Fibroblast of skin of right quadriceps (primary cell): ENCODE results near the gene ARHGAP10.
"Not testable (repeated sequence)": the region's sequence is repeated elsewhere in the genome, so short reads cannot be mapped to it uniquely, and the experiment has no call there.

Experiments used
- DNase-seq: peaks from one replicate; pipeline ENCODE4 v3.0.0-alpha.2; 2013

ARHGAP10 gene

GRCh38 chr4:148074462-148074861, 342.6 kb downstream of the ARHGAP10 start:
- no peak for DNase-seq

DNA sequence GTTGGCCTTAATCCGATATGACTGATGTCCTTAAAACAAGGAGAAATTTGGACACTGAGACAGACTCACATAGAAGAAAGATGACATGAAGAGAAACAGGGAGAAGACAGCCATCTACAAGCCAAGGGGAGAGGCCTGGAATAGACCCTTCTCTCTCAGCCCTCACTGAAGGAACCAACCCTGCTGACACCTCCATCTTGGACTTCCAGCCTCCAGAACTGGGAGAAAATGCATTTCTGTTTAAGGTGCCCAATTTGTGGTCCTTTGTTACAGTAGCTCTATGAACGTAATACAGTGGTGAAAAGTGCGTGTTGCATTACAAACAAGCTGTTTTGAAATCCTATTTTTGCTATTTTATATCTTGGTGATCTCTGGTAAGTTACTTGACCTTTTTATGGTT, 343.6 kb downstream of the ARHGAP10 start:
- no peak for DNase-seq

DNA sequence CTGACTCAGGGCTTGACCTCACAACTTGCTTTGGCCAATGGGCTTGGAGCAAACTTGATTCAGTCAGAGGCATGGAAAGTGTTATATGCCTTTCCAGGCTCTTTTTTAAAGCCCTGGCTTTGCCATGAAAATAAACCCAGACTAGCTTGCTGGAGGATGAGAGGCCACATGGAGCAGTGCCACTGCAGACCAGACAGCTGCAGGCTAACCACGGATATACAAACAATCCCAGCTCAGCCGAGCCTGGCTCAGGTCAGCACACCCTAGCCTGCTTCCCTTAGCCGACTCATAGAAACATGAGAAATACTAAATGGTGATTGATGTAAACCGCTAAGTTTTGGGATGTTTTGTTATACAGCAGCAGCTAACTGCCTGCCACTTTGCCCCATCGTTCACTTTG, 345.1 kb downstream of the ARHGAP10 start:
- DNase-seq = peak; percentile 10

- DNase-seq = no peak
Measured at GRCh38 chr4:148077581-148077980, 345.7 kb downstream of the ARHGAP10 start.

GRCh38 chr4:148078061-148078460, 346.2 kb downstream of the ARHGAP10 start:
- peak; percentile 41 for DNase-seq

DNA sequence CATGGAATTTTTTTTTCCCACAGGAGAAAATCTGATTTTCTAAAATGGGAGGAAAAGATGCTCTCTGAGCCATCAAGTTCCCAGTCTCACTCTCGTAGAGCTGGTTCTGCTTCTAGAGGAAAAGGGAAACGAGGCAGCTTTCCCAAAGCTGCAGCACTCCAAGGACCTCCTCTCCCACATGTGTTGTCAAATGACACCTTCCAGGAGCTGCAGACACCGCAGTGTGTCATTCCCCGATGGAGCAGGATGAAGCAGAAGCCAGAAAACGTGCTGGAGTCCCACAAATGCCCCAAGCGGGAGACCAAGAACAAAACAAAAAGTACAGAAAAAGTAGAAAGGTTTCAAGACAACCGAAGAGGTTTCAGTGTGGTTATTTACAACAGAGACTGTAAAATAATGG, 348.1 kb downstream of the ARHGAP10 start:
- DNase-seq = no peak

DNA sequence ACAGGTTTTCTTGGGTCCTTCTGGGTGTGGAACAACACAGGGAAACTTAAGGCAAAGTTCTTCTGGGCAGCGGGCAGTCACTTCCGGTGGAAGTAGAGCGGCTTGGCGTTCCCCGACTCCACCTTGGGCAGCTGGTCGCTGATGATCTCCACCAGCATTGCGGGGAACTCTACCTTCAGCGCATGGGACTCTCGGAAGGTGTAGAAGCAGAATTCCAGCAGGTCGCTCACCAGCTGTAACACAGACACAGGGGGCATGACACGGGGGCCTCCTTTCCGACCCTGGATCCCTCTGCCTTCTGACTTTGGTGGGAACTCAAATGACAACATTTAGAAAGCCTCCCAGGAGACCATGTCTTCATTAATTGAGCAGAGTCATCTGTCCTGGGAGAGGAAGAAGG, 349.4 kb downstream of the ARHGAP10 start:
- no peak for DNase-seq

DNA sequence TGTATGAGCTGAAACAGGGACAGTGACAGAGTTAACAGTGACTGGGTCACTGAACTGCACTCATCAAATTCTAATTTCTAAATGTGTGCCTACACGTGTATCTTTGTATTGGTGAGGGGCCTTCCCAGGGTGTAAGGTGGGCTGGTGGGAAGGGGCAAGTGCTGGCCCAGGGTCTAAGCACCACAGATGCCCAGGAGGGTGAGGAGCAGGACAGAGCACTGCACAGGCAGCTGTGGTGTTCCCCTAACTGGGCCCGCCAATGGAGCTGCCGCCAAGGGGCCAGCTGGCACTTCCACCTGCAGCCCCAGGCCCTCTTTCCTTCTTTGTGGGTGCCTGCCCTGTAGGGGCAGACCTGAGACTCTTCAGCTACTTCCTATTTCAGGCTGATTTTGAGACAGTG, 349.9 kb downstream of the ARHGAP10 start:
- no peak for DNase-seq

DNA sequence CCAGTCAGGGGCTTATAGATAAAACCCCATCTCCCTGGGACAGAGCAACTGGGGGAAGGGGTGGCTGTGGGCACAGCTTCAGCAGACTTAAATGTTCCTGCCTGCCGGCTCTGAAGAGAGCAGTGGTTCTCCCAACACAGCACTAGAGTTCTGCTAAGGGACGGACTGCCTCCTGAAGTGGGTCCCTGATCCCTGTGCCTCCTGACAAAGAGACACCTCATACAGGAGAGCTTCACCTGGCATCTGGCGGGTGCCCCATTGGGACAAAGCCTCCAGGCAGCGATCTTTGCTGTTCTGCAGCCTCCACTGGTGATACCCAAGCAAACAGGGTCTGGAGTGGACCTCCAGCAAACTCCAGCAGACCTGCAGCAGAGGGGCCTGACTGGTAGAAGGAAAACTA, 351.2 kb downstream of the ARHGAP10 start:
- DNase-seq = not testable (repeated sequence)

- no peak for DNase-seq
Measured at GRCh38 chr4:148089624-148090023, 357.7 kb downstream of the ARHGAP10 start.

GRCh38 chr4:148090029-148090428, 358.1 kb downstream of the ARHGAP10 start:
- no peak for DNase-seq

DNA sequence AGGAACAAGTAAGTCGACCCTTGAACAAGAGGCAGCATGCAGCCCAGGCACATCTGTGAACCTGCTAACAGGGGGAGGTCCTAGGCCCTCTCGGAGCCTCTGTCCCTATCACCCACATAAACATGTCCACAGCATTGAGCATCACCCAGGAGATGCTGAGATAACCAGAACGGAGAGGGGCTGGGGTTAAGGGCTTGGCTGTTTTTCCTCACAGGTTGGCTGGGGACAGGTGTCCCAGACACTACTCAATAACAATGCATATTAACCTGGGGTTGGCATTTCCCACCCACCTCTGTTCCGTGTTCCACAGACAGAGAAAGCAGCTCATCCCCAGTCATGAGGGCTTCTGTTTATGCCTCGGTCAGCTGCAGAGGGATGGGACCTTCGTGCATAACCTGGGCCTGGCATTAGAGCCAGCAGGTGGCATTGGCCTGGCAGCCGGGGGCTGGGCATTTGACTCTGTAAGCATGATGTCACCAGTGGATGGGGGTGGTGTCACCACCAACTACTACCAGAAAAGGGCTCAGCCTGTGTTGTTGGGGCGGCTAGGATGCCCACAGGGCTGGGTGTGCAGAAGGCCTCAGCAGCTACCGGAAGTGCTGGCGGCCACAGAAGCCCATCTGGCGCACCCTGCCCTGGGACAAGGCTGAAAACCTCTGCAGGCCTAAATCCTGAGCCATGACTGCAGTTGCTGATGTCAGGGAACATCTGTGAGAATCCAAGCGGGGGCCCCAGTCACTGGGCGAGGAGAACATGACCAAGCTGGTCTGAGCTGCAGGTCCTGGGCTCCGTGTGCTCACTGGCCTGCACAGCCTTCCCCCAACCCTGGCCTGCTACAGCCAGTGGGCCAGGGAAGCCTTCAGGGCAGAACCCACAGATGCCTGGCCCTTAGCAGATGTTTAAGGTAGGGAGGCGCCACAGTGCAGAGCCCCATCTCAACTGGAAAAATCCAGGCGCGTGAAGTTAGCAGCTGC, 358.9 kb downstream of the ARHGAP10 start:
- DNase-seq = no peak

- DNase-seq = no peak
Measured at GRCh38 chr4:148091896-148092295, 360.0 kb downstream of the ARHGAP10 start.

DNA sequence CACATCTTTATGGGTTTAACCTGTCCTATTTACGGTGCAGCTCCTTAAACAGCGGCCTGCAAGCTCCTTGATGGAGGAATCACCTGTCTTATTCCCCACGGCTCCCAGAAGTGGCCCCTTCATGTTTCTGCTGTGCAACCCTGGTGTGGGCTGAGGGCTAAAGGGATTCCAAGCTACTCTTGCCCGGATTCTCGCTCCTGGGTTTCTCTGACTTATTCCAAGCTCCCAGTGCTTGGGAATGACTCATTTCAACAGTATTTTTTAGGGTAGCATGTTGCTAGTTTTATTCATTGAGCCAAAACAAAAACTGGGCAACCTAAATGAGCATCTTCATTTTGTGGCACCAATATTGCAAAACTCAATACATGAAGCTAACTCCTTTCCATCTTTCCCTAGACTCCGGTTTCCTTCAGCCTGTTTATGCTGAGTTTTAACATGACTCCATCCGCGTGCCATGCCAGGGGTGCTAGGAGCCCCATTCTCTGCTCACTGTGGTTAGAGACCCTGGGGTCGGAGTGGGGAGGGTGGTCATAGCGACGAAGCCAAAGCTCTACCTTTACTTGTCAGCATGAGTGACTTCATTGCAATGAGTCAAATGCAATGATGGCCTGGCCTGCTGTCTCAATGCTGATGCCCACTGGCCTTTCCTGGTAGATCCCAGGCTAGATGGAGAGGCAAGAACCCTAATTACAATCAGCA, 360.6 kb downstream of the ARHGAP10 start:
- no peak for DNase-seq

DNA sequence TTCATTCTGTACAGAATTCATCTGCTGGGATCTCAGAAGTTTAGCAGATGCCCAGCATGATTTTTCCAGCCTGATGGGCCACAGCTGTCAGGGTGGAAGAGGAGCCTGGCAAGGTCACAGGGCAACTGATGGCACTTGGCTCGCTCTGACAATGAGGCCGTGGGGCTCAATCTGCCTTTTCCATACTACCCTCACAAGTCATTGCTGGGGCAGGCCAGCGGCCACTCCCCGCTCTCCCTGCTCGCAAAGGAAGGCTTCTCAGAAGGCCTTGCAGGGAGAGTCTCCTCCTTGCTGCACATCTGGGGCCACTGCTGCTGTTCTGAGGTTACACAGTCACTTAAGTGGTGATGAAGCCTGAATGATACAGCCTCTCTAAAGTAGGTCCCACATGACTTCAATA, 361.2 kb downstream of the ARHGAP10 start:
- DNase-seq = no peak

GRCh38 chr4:148094149-148094548, 362.3 kb downstream of the ARHGAP10 start:
- DNase-seq = no peak

DNA sequence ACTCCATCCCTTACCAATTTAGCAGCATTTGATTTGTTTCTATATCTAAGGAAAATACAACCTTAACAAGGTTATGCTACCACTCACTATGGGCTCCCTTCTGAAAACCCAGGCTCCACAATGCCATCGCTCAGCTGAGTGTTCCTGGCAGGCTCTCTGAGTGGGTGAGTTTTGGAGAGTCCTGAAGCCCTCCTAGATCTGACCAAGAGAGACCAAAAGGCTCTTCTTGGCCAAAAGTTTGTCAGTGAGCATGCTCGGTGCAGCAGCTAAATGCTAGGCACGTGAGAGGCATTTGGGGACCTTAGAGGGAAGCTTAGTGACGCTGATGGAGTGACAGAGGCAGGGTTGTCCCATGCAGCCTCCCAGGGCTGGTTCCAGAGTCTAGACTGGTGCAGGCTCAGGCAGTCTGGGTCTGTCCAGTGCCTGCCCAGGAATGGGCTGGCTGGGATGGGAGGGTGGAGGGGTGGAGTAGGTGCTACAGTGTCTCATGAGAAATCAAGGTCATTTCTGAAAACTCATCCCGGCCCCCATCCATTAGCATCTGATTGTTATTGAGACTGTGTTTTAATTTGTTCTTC, 363.5 kb downstream of the ARHGAP10 start:
- no peak for DNase-seq

DNA sequence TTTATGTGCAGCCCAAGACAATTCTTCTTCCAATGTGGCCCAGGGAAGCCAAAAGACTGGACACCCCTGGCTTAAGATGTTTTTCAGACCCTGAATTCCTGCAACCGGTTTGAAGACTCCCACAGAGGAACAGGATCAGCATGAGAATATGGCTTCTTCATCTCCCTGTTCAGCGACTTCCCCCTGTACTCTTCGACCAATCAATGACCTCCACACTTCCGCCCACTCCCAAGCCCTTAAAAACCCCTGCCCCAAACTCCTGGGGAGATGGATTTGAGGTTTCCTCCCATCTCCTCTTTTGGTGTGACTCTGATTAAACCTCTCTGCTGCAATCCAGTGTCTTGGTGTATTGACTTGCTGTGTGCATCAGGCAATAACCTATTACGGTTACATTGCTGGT, 365.9 kb downstream of the ARHGAP10 start:
- DNase-seq = no peak

- no peak for DNase-seq
Measured at GRCh38 chr4:148101235-148101634, 369.3 kb downstream of the ARHGAP10 start.

GRCh38 chr4:148101790-148102189, 369.9 kb downstream of the ARHGAP10 start:
- no peak for DNase-seq

GRCh38 chr4:148103597-148104355, 371.9 kb downstream of the ARHGAP10 start:
- no peak for DNase-seq

- DNase-seq = no peak
Measured at GRCh38 chr4:148108766-148109165, 376.9 kb downstream of the ARHGAP10 start.

DNA sequence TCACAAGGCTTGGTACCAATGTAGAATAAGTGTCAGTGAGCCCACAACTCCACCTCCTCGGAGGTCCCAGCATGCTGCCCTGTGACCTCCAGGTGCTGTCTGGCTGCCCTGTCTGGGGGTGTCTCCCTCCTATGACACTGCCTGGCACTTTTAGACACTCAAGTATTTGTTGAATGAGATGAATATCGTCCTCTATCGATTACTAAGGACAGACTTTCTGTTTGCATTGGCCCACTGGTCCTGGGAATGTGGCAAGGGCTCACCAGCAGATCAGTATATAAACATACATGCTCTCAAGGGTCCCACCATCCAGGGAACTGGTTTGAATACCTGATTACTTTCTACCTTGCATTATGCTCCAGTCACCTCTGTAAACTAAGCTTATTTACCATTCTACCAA, 377.3 kb downstream of the ARHGAP10 start:
- no peak for DNase-seq
